ES-I3 (cell line): Measurements from ENCODE around the gene ZNF800.

Experiments
- H3K36me3 ChIP-seq: 2 replicates; pipeline ENCODE4 v1.6.1; 2013; ENCODE audit warnings: mild to moderate bottlenecking, low read length, control low read depth, moderate library complexity; ENCODE audit not compliant: insufficient read depth
- H3K4me1 ChIP-seq: 2 replicates; pipeline ENCODE4 v1.6.1; 2013; ENCODE audit warnings: mild to moderate bottlenecking, control low read depth, low read length; ENCODE audit not compliant: insufficient read depth
- H3K9ac ChIP-seq: 2 replicates; pipeline ENCODE4 v1.6.1; 2013; ENCODE audit warnings: low read depth, mild to moderate bottlenecking, low read length, moderate library complexity
- H3K9me3 ChIP-seq: 2 replicates; pipeline ENCODE4 v1.6.1; 2013; ENCODE audit warnings: mild to moderate bottlenecking, low read length, moderate library complexity; ENCODE audit not compliant: control insufficient read depth, insufficient read depth

The ZNF800 gene

GRCh38 chr7:127379642-127380041 lies 12.9 kb downstream of the ZNF800 start:
- Histone ChIP-seq H3K36me3 (no peaks in the 10 kb centered on the region), H3K9ac (no peak overlapping the region), H3K9me3 (no peaks in the 10 kb centered on the region), H3K4me1 (peaks cover 11% of the 10 kb centered on the region)

GRCh38 chr7:127378537-127378936 lies 14.0 kb downstream of the ZNF800 start:
- no peaks in the 10 kb centered on the region; the same call in 1 of the 2 replicates for H3K36me3 ChIP-seq
- H3K9ac ChIP-seq = no peak overlapping the region
- H3K9me3 ChIP-seq = no peaks in the 10 kb centered on the region
- peaks cover 7% of the 10 kb centered on the region; the same call in 1 of the 2 replicates for H3K4me1 ChIP-seq

GRCh38 chr7:127377425-127377824 lies 15.1 kb downstream of the ZNF800 start:
- Histone ChIP-seq H3K36me3 (no peaks in the 10 kb centered on the region; the same call in 1 of the 2 replicates), H3K9ac (no peak overlapping the region), H3K9me3 (no peaks in the 10 kb centered on the region), H3K4me1 (no peaks in the 10 kb centered on the region)

GRCh38 chr7:127375631-127376030 lies 16.9 kb downstream of the ZNF800 start:
- Histone ChIP-seq H3K4me1 (no peaks in the 10 kb centered on the region), H3K9ac (no peak overlapping the region), H3K36me3 (no peaks in the 10 kb centered on the region; the same call in 1 of the 2 replicates), H3K9me3 (no peaks in the 10 kb centered on the region)

GRCh38 chr7:127367679-127368078 lies 24.8 kb downstream of the ZNF800 start:
- H3K9me3 ChIP-seq = no peaks in the 10 kb centered on the region
- no peaks in the 10 kb centered on the region for H3K36me3 ChIP-seq
- no peaks in the 10 kb centered on the region for H3K4me1 ChIP-seq
- no peak overlapping the region for H3K9ac ChIP-seq

GRCh38 chr7:127366680-127367079 lies 25.8 kb downstream of the ZNF800 start:
- no peaks in the 10 kb centered on the region for H3K36me3 ChIP-seq
- H3K9me3 ChIP-seq = no peaks in the 10 kb centered on the region
- H3K4me1 ChIP-seq = no peaks in the 10 kb centered on the region
- no peak overlapping the region for H3K9ac ChIP-seq

- Histone ChIP-seq H3K9me3 (no peaks in the 10 kb centered on the region), H3K4me1 (no peaks in the 10 kb centered on the region), H3K9ac (no peak overlapping the region), H3K36me3 (no peaks in the 10 kb centered on the region)
Measured at GRCh38 chr7:127365957-127366315, 26.6 kb downstream of the ZNF800 start.

- Histone ChIP-seq H3K9me3 (no peaks in the 10 kb centered on the region), H3K36me3 (no peaks in the 10 kb centered on the region), H3K4me1 (no peaks in the 10 kb centered on the region), H3K9ac (no peak overlapping the region)
Measured at GRCh38 chr7:127365164-127365956, 27.1 kb downstream of the ZNF800 start.

- Histone ChIP-seq H3K4me1 (no peaks in the 10 kb centered on the region; the same call in 1 of the 2 replicates), H3K9me3 (no peaks in the 10 kb centered on the region), H3K9ac (no peak overlapping the region), H3K36me3 (no peaks in the 10 kb centered on the region)
Measured at GRCh38 chr7:127362364-127363027, 30.0 kb downstream of the ZNF800 start.

- Histone ChIP-seq H3K9ac (no peak overlapping the region), H3K36me3 (no peaks in the 10 kb centered on the region), H3K9me3 (no peaks in the 10 kb centered on the region), H3K4me1 (no peaks in the 10 kb centered on the region; the same call in 1 of the 2 replicates)
Measured at GRCh38 chr7:127361736-127362135, 30.8 kb downstream of the ZNF800 start.

GRCh38 chr7:127359011-127359410 lies 33.5 kb downstream of the ZNF800 start:
- H3K36me3 ChIP-seq = no peaks in the 10 kb centered on the region
- H3K9ac ChIP-seq = no peak overlapping the region
- no peaks in the 10 kb centered on the region; the same call in 1 of the 2 replicates for H3K4me1 ChIP-seq
- H3K9me3 ChIP-seq = no peaks in the 10 kb centered on the region

GRCh38 chr7:127353897-127354296 lies 38.6 kb downstream of the ZNF800 start:
- no peaks in the 10 kb centered on the region for H3K9me3 ChIP-seq
- H3K9ac ChIP-seq = no peak overlapping the region
- H3K36me3 ChIP-seq = no peaks in the 10 kb centered on the region
- no peaks in the 10 kb centered on the region for H3K4me1 ChIP-seq

GRCh38 chr7:127350586-127350985 lies 41.9 kb downstream of the ZNF800 start:
- Histone ChIP-seq H3K9ac (no peak overlapping the region), H3K9me3 (no peaks in the 10 kb centered on the region; the same call in 1 of the 2 replicates), H3K4me1 (no peaks in the 10 kb centered on the region), H3K36me3 (no peaks in the 10 kb centered on the region)

- H3K4me1 ChIP-seq = no peaks in the 10 kb centered on the region
- H3K9me3 ChIP-seq = no peaks in the 10 kb centered on the region; the same call in 1 of the 2 replicates
- H3K9ac ChIP-seq = no peak overlapping the region
- H3K36me3 ChIP-seq = no peaks in the 10 kb centered on the region
Measured at GRCh38 chr7:127349881-127350280, 42.6 kb downstream of the ZNF800 start.

- Histone ChIP-seq H3K9ac (no peak overlapping the region; the same call in 1 of the 2 replicates), H3K36me3 (no peaks in the 10 kb centered on the region), H3K9me3 (no peaks in the 10 kb centered on the region; the same call in 1 of the 2 replicates), H3K4me1 (no peaks in the 10 kb centered on the region)
Measured at GRCh38 chr7:127348247-127348631, 44.3 kb downstream of the ZNF800 start.
